Umbilical cord (tissue), 2 donors: ENCODE data around the gene ACTG2. TPM values are rescaled to one million over a fixed set of nuclear protein-coding genes. Genes with fewer than 3 reads are reported as not detected.

Experiments
- DNase-seq: peaks from one replicate; pipeline ENCODE4 v3.0.0-alpha.2; 2015; ENCODE audit warnings: low spot score
- total RNA-seq: library from RNA; depleted of rRNA; stranded (reverse); fragments of >200 nt; gene quantifications from one replicate; pipeline ENCODE4 v1.2.3, GENCODE V29; 2014; ENCODE audit warnings: low replicate concordance; ENCODE audit not compliant: insufficient read depth

The ACTG2 gene
- total RNA-seq, 1 donor from 2014 or later, result 896 TPM

GRCh38 chr2:73968357-73968937, 75.6 kb downstream of the ACTG2 start:
- DNase-seq, result no peak

DNA sequence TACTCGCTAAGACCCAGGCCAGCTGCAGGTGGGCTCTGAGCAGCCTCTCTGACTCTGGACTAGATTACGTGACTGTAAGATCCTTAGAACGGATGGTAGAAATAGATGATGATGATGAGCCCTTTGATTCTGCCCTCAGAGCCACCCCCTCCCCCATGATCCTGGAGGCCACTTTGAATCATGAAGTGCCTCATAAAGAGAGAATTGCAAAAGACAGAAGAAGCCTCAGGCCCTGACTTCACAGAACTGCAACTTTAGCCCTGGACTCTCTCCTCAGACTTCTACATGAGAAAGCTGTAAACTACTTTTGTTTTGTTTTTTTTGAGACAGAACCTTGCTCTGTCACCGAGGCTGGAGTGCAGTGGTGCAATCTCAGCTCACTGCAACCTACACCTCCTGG, 76.5 kb downstream of the ACTG2 start:
- DNase-seq, result no peak

Other genes starting within 250 kb of the ACTG2 start
- gene TPRKB, start 155.7 kb upstream of the ACTG2 start, total RNA-seq, result 51.0 TPM
- gene DUSP11, start 112.9 kb upstream of the ACTG2 start, total RNA-seq, result 41.4 TPM
- gene C2orf78, start 108.8 kb upstream of the ACTG2 start, total RNA-seq, result 1.7 TPM
- gene STAMBP, start 64.0 kb upstream of the ACTG2 start, total RNA-seq, result 29.6 TPM
- gene DGUOK, start 33.9 kb downstream of the ACTG2 start, total RNA-seq, result 33.7 TPM
- gene TET3, start 91.9 kb downstream of the ACTG2 start, total RNA-seq, result 5.1 TPM